Activated CD4-positive, alpha-beta T cell treated with anti-CD3 and anti-CD28 coated beads for 24 hours (primary cell): ENCODE measurements around the gene KLHL34.

Experiments used
- DNase-seq, 2 donors: peaks; one replicate each; pipeline ENCODE4 v3.0.0-alpha.2; 2020; ENCODE audit warnings: low read depth in 2 of 2

Gene KLHL34, protein sequence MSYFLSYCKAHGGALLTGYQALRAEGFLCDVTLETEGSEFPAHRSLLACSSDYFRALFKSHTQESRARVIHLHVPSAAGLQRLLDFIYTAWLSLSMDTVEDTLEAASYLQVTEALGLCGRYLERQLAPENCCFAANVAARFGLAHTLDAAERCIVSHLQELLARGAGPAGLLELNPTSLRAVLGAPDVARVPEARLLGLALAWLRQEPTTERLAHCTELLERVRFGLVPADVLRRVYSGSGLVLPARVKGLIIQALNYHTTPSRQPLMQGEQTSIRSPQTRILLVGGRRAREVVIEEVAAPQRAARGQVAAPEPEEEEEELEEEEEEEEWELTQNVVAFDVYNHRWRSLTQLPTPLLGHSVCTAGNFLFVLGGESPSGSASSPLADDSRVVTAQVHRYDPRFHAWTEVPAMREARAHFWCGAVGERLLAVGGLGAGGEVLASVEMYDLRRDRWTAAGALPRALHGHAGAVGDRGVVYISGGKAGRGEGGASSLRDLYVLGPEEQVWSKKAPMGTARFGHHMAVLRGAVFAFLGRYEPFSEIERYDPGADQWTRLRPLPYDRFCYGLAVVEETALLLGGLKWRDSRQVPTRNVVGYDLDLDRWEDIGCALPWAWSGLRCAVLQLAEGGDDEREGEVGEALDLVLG

DNA sequence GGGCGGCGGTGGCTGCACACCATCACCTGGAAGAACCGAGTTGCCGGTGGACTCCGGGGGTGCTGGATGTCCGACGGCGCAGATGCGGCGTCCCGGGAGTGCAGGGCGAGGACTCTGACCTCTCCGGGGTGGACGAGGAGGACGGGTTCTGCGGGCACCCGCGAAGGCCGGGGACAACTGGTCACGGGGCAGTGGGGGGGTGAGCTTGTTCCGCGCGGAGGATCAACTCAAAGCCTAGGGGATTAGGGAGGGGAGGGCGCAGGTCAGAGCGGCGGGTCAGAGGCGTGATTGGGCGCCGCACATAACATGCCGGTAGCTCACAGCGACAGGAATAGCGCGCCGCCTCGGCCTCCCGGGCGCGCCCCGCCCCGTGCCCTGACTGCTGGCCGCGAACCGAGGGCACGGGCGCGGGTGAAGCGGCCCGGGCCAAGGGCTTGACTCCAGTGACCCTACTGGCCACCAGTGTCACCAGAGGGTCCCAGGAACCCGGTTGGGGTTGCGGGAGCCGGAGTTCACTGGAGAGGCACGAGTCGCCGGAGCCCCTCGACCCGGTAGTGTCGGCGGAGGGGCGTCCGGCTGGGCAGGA lies at the start of gene KLHL34:
Gene KLHL34 (minus strand): TSS at position 179 of the 586 bp plus-strand sequence. CDS start 542 bp downstream, outside the sequence.
- DNase-seq = no peak

- DNase-seq = no peak
Measured at GRCh38 chrX:21705225-21705624, 47.1 kb upstream of the KLHL34 start.

DNA sequence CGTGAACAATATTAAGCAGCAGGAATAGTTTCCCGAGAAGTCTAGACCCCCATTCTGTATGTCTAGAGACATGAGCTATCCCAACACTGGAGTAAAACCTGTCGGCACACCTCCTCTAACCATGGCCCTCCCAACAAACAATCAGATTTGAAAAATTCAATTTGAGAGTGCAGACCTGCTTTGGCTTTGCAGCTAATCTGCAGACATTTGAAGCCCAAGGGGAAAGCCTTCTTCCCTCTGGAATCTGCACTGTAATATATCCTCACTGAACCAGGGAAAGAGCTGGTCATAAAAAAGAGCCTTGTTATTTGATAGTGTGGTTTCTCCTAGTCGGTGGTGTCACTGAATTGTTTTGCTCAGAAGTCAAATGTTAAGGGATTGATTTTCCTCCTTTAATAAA lies 44.6 kb upstream of the KLHL34 start:
- no peak for DNase-seq

- no peak for DNase-seq
Measured at GRCh38 chrX:21700967-21701366, 42.8 kb upstream of the KLHL34 start.

GRCh38 chrX:21700275-21700674 lies 42.1 kb upstream of the KLHL34 start:
- DNase-seq = no peak

- DNase-seq = no peak
Measured at GRCh38 chrX:21699136-21699535, 41.0 kb upstream of the KLHL34 start.

DNA sequence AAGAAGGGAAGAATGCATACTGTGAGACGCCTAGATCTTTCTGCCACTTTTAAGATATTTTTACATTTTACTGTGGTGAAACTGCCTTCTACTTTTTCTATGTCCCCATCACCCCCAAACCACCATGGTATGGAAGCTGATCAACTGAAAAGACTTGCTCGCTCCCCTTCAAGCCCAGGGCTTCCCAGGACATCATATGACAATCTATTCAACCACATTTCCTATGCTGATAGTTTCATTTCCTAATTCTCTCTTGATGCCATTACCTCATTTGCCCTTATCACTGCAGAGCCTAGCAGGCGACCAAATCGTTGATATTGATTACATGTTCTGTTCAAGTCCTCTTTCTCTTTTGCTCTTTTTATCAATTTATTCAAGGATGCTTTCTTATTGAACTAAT lies 40.1 kb upstream of the KLHL34 start:
- no peak for DNase-seq

GRCh38 chrX:21691512-21692018 lies 33.4 kb upstream of the KLHL34 start:
- no peak for DNase-seq

GRCh38 chrX:21683941-21684340 lies 25.8 kb upstream of the KLHL34 start:
- DNase-seq = no peak

- DNase-seq = no peak
Measured at GRCh38 chrX:21678048-21678612, 20.0 kb upstream of the KLHL34 start.

- DNase-seq = no peak
Measured at GRCh38 chrX:21675931-21676330, 17.8 kb upstream of the KLHL34 start.

DNA sequence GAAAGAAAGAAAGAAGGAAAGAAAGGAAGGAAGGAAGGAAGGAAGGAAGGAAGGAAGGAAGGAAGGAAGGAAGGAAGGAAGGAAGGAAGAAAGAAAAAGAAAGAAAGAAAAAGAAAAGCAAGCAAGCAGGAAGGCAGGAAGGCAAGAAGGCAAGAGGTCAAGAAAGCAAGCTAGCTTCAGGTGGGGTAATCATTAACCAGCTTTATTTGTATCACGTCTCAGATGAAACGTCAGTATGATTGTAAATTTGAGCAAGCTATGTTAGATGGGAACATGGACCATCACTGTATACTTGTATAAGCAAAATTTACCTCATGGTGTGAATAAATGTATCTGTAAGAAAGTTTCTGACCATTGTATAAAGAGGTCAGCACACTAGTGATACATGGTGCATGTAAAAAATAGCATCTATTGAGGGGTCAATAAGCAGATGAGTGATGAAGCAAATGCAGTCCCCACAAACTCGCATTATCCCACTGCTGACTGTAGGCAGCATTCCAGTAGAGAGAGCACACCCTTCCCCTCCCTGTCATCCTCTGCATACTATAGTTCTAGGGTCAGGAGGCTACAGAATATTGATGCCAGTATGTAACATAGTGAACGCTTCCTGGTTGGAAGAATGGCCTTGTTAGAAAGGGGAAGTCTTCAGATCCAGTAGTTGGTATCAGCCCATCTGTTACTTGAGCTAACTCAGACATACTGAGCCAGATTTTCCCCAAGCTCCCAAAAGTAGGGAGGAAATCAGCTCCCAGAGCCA lies 16.5 kb upstream of the KLHL34 start:
- no peak for DNase-seq

DNA sequence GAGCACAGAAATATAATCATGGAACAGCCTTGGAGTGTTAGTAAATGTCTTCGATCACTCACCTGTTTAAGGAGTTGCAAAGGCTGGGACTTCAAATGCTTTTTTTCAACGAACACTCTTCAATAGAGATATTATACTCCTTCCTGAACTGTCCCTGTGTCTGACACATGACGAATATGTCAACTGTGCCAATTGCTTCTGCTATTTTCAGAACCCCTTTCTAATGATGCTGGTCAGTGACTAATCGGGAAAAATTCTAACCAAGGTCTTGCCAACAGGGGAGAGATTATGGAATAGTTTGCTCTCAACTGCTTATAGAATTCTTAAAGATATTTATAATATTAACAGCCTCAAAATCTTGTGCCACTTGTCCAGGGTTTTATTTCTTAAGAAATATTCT lies 8.5 kb upstream of the KLHL34 start:
- DNase-seq = no peak

GRCh38 chrX:21666252-21666651 lies 8.1 kb upstream of the KLHL34 start:
- DNase-seq = no peak

- no peak for DNase-seq
Measured at GRCh38 chrX:21662761-21663160, 4.6 kb upstream of the KLHL34 start.

DNA sequence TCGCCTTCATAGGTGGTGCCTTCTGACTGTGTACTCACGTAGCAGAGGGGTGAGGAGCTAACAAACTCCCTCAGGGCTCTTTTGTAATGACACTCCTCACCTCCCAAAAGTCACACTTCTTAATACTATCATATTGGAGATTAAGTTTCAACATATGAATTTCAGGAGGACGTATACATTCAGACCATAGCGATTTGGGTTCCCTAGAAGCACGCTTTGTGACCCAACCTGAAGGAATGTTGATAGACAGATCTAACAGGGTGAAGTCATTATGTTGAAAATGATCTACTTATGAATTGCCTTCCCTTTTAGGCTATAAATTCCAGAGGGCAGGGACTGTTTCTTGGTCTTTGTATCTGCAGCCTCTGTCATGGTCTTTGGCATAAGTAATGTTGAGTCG lies 3.2 kb upstream of the KLHL34 start:
- DNase-seq = no peak

- no peak for DNase-seq
Measured at GRCh38 chrX:21660156-21660555, 2.0 kb upstream of the KLHL34 start.

GRCh38 chrX:21659320-21659719 lies 1.2 kb upstream of the KLHL34 start:
- DNase-seq = no peak

- no peak for DNase-seq
Measured at GRCh38 chrX:21658746-21659145, 616 bp upstream of the KLHL34 start.

DNA sequence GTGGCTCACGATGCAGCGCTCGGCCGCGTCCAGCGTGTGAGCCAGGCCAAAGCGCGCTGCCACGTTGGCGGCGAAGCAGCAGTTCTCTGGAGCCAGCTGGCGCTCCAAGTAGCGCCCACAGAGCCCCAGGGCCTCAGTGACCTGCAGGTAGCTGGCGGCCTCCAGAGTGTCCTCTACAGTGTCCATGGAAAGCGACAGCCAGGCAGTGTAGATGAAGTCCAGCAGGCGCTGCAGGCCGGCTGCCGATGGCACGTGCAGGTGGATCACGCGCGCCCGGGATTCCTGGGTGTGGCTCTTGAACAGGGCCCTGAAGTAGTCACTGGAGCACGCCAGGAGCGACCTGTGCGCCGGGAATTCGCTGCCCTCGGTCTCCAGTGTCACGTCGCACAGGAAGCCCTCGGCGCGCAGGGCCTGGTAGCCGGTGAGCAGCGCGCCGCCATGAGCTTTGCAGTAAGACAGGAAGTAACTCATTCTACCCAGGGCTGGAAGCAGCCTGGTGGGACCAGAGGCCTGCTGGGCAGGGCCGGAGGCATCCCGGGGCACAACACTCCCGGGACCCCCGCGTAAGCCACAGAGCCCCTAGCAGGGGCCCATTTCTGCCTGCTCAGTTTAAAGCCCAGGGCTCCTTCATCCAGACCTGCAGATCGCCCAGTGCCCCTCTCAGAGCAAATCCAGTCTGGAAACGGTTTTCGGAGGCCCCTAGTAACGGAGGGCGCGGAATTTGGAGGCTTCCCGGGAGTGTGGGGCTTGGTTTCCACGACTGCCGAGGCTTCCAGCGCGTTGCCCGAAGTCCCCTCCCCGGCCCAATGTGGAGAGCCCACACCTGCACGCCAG lies 595 bp downstream of the KLHL34 start:
- DNase-seq = no peak
